MM.1S (cell line): Measurements from ENCODE around the gene SERTAD2.

Experiments used
- DNase-seq: peaks from one replicate; pipeline ENCODE4 v3.0.0-alpha.2; 2015
- H2AFZ ChIP-seq: fragments of 300-600 bp; sonication (generic); 2 replicates; pipeline ENCODE4 v1.6.0; 2016; ENCODE audit warnings: antibody characterized with exemption, low read length
- H3F3A ChIP-seq: fragments of 300-600 bp; sonication (generic); 2 replicates; pipeline ENCODE4 v1.6.1; 2016; ENCODE audit warnings: mild to moderate bottlenecking, antibody characterized with exemption, low read length, moderate library complexity, mixed read lengths; ENCODE audit not compliant: insufficient read depth
- H3K27ac ChIP-seq: fragments of 300-600 bp; sonication (generic); 2 replicates; pipeline ENCODE4 v1.5.1; 2016; ENCODE audit warnings: mild to moderate bottlenecking, low read length
- H3K27me3 ChIP-seq: fragments of 300-600 bp; sonication (generic); replicated peaks from 2 replicates; pipeline ENCODE4 v1.6.0; 2016; ENCODE audit warnings: low read length; ENCODE audit not compliant: insufficient read depth
- H3K36me3 ChIP-seq: fragments of 300-600 bp; sonication (generic); replicated peaks from 2 replicates; pipeline ENCODE4 v1.6.1; 2016; ENCODE audit warnings: mild to moderate bottlenecking, low read length, mixed read lengths; ENCODE audit not compliant: insufficient read depth
- H3K4me1 ChIP-seq: fragments of 300-600 bp; sonication (generic); 2 replicates; pipeline ENCODE4 v1.6.1; 2016; ENCODE audit warnings: low read length, mixed read lengths
- H3K4me2 ChIP-seq: fragments of 300-600 bp; sonication (generic); 2 replicates; pipeline ENCODE4 v1.6.0; 2016; ENCODE audit warnings: low read depth, low read length
- H3K4me3 ChIP-seq: fragments of 300-600 bp; sonication (generic); 2 replicates; pipeline ENCODE4 v1.5.1; 2016; ENCODE audit warnings: low read length, mixed read lengths
- H3K79me2 ChIP-seq: fragments of 300-600 bp; sonication (generic); 2 replicates; pipeline ENCODE4 v1.6.1; 2016; ENCODE audit warnings: mixed run types, low read length, mixed read lengths
- H3K9ac ChIP-seq: fragments of 300-600 bp; sonication (generic); 2 replicates; pipeline ENCODE4 v1.6.1; 2016; ENCODE audit warnings: low read length, mixed read lengths
- H3K9me2 ChIP-seq: fragments of 300-600 bp; sonication (generic); replicated peaks from 2 replicates; pipeline ENCODE4 v1.6.1; 2016; ENCODE audit warnings: mild to moderate bottlenecking, low read length, mixed read lengths; ENCODE audit not compliant: insufficient read depth
- H3K9me3 ChIP-seq: fragments of 300-600 bp; sonication (generic); replicated peaks from 2 replicates; pipeline ENCODE4 v1.6.1; 2016; ENCODE audit warnings: mild to moderate bottlenecking, low read length, mixed read lengths; ENCODE audit not compliant: insufficient read depth
- H4K20me1 ChIP-seq: fragments of 300-600 bp; sonication (generic); 2 replicates; pipeline ENCODE4 v1.6.1; 2016; ENCODE audit warnings: mild to moderate bottlenecking, low read length, moderate library complexity, mixed read lengths; ENCODE audit not compliant: insufficient read depth
- CTCF ChIP-seq: fragments of 300-600 bp; sonication (generic); IDR thresholded peaks from 2 replicates; pipeline ENCODE4 v1.5.1; 2016; ENCODE audit warnings: antibody characterized with exemption, low read length, mixed read lengths
- EZH2 ChIP-seq: fragments of 300-600 bp; sonication (generic); optimal IDR thresholded peaks from 2 replicates; pipeline ENCODE3; 2017; ENCODE audit warnings: low read depth, mild to moderate bottlenecking, antibody characterized with exemption, low read length, mixed read lengths
- EZH2phosphoT487 ChIP-seq: fragments of 300-600 bp; sonication (generic); IDR thresholded peaks from 2 replicates; pipeline ENCODE4 v1.6.1; 2018; ENCODE audit warnings: antibody characterized with exemption, low read length

SERTAD2 gene

DNA sequence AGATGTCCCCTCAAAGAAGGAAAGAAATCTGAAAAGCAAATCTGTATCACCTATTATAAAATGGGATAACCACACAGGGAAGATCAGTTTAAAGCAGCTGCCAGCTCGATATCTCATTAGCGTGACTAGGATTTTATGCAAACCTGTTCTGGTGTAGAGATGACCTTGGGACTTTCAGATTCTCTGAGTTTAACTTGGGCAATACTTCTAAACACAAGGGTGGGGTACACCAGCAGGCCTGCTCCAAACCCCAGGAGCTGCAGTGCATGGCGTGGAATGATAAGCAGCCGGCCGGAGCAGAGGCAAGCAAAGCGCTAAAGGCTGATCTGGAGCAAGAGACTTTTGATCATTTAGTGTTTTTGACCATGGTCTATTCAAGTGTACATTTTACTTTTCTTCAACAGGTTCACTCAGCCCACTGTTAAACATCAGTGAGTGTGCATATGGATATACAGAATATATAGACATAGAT, 4.7 kb downstream of the SERTAD2 start:
- peaks cover 34% of the 10 kb centered on the region for H4K20me1 ChIP-seq
- no peak overlapping the region for H3K9ac ChIP-seq
- peak; percentile 5 for DNase-seq
- no peak overlapping the region for H3K27ac ChIP-seq
- H3K79me2 ChIP-seq, result peaks cover 91% of the 10 kb centered on the region
- no peaks in the 10 kb centered on the region for H3K9me3 ChIP-seq
- H3K9me2 ChIP-seq, result no peaks in the 10 kb centered on the region
- no peak overlapping the region for H2AFZ ChIP-seq
- TF ChIP-seq EZH2phosphoT487 (no peak), EZH2 (no peak)
- peaks cover 23% of the 10 kb centered on the region for H3K4me1 ChIP-seq
- no peaks in the 10 kb centered on the region for H3K36me3 ChIP-seq
- H3F3A ChIP-seq, result peaks cover 43% of the 10 kb centered on the region
- no peak overlapping the region for H3K4me3 ChIP-seq
- no peaks in the 10 kb centered on the region for H3K27me3 ChIP-seq
- H3K4me2 ChIP-seq, result no peak overlapping the region

- Histone ChIP-seq H3K4me3 (peak overlapping the region; percentile 63; the same call in 1 of the 2 replicates), H3K9me3 (no peaks in the 10 kb centered on the region), H2AFZ (no peak overlapping the region), H3K27ac (peak overlapping the region; percentile 88; the same call in 1 of the 2 replicates), H3K9me2 (no peaks in the 10 kb centered on the region), H3K4me1 (peaks cover 41% of the 10 kb centered on the region), H3F3A (peaks cover 33% of the 10 kb centered on the region), H3K36me3 (no peaks in the 10 kb centered on the region), H3K9ac (peak overlapping the region; percentile 77; the same call in 1 of the 2 replicates), H3K79me2 (peaks cover 100% of the 10 kb centered on the region), H3K4me2 (peak overlapping the region; percentile 85), H4K20me1 (peaks cover 31% of the 10 kb centered on the region), H3K27me3 (no peaks in the 10 kb centered on the region)
- DNase-seq, result peak; percentile 82
- TF ChIP-seq EZH2phosphoT487 (no peak), CTCF (peak; percentile 91), EZH2 (no peak)
Observed at GRCh38 chr2:64646007-64646880, 7.5 kb downstream of the SERTAD2 start.

DNA sequence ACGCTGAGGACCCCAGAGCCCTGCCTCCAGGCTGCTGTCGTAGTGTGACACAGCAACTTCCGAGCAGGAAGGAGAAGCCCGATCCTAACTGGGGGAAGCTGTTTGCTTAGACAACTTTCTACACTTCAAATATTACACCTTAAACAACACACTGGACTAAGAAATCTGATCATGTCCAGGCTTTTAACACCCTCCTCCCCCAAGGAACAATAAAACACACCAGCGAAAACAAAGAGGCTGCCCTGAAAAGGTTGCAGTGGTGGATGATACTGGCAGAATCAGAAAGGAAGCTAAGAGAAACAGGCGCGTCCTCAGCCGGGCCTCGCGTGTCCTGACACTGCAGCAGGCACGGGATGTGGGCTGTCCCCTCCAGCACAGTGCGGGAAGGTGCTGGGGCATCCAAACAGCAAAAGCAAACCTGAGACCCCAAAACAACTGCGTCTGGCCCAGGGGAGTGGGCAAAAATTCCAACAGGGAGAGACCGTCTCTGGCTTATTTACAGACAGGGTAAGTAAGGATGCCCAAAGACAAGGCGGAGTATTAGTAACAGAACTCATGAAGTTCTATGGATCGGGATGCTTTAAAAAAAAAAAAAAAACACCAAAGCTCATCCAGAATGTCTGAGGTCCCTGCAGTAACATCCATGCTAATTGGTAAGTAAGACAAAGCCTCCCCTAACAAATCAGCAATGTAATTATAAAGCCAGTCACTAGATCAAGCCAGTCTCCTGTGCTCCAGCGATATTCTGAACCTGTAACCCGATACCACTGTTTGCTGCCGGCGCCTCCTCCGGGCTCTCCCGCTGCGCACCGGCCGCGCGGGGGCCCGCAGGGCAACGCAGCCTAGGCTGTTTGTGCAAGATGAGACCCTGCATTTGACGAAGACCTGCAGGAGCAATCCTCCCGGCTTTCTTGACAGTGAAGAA, 9.0 kb downstream of the SERTAD2 start:
- peak overlapping the region; percentile 5; the same call in 1 of the 2 replicates for H2AFZ ChIP-seq
- H3F3A ChIP-seq, result peaks cover 33% of the 10 kb centered on the region
- TF ChIP-seq EZH2, result no peak
- TF ChIP-seq EZH2phosphoT487, result no peak
- peak; percentile 25 for TF ChIP-seq CTCF
- no peaks in the 10 kb centered on the region for H3K27me3 ChIP-seq
- peak; percentile 70 for DNase-seq
- H3K27ac ChIP-seq, result peak overlapping the region; percentile 88
- H3K4me3 ChIP-seq, result peak overlapping the region; percentile 63
- peak overlapping the region; percentile 77 for H3K9ac ChIP-seq
- H3K9me3 ChIP-seq, result no peaks in the 10 kb centered on the region
- no peaks in the 10 kb centered on the region for H3K36me3 ChIP-seq
- H4K20me1 ChIP-seq, result peaks cover 18% of the 10 kb centered on the region
- peaks cover 100% of the 10 kb centered on the region for H3K79me2 ChIP-seq
- H3K4me2 ChIP-seq, result peak overlapping the region; percentile 85
- H3K4me1 ChIP-seq, result peaks cover 47% of the 10 kb centered on the region
- no peaks in the 10 kb centered on the region for H3K9me2 ChIP-seq
